ENCODE results near the gene NDRG2. TPM values are rescaled to one million over a fixed set of nuclear protein-coding genes. Genes with fewer than 3 reads are reported as not detected.

NDRG2 gene
- 45.9 TPM for total RNA-seq (ENCODE audit: unreplicated experiment)
- long read RNA-seq, transcript NDRG2-209 (17 exons, 2,079 nt), result major isoform, 7 of 37 reads
- long read RNA-seq, partial matches to known transcripts, result 8 of 37 reads
- long read RNA-seq, other reads (novel, unspliced or antisense), result 11 of 37 reads

DNA sequence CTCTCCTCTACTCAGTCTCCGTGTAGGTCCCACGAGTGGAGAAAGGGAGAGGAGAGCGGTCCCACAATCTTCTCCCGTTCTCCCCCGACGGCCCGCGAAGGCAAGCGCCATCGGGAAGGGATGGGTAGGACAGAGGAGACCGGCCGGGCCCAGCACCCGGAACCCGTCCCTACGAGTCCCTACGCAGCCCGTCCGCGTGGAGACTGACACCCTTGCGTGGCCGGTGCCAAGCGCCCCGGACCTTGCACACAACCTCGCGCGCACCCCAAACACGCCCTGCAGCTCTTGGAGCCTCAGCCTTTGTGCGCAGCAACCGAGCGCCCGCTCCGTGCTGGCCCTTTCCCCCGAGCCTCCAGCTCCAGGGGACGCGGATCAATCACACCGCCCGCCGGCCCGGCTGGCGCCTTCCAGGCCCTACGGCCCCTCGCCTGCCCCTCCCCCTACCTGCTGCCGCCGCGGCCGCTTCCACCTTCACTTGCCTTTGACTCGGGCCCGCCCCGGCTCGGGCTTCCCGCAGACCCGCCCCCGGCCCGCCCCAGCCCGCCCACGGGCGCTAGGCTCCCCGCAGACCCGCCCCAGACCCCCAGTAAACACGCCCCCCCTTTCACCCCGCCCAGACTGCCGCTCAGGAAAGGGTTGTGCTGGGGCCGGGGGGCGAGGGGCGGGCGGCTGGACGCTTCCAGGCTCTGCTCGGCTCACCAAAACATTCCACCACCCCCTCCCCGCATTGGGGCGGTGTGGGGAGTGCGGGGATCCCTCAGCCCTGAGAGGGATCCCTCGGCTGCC is at the start of gene NDRG2:
Gene NDRG2, minus strand, starts transcription at position 477 of the 786 bp plus-strand sequence. CDS start 1,746 bp downstream, outside the sequence.
- H3K36me3 Mint-ChIP-seq (ENCODE audit: low read depth, unreplicated experiment), result peaks cover 18% of the 10 kb centered on the region
- TF ChIP-seq, protein P1, sequence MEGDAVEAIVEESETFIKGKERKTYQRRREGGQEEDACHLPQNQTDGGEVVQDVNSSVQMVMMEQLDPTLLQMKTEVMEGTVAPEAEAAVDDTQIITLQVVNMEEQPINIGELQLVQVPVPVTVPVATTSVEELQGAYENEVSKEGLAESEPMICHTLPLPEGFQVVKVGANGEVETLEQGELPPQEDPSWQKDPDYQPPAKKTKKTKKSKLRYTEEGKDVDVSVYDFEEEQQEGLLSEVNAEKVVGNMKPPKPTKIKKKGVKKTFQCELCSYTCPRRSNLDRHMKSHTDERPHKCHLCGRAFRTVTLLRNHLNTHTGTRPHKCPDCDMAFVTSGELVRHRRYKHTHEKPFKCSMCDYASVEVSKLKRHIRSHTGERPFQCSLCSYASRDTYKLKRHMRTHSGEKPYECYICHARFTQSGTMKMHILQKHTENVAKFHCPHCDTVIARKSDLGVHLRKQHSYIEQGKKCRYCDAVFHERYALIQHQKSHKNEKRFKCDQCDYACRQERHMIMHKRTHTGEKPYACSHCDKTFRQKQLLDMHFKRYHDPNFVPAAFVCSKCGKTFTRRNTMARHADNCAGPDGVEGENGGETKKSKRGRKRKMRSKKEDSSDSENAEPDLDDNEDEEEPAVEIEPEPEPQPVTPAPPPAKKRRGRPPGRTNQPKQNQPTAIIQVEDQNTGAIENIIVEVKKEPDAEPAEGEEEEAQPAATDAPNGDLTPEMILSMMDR (IDR thresholded peaks at IDR 0.05; ENCODE audit: unreplicated experiment), result no peak
- H3K4me1 Mint-ChIP-seq (ENCODE audit: unreplicated experiment), result peaks cover 32% of the 10 kb centered on the region
- no peaks in the 10 kb centered on the region for H3K9me3 Mint-ChIP-seq (ENCODE audit: unreplicated experiment)
- DNase-seq (ENCODE audit: low spot score), result peak; percentile 73
- H3K4me3 Mint-ChIP-seq (ENCODE audit: unreplicated experiment), result peak within 1 kb of the TSS; percentile 89
- peaks cover 10% of the 10 kb centered on the region for H3K27me3 Mint-ChIP-seq (ENCODE audit: unreplicated experiment)
- H3K27ac Mint-ChIP-seq (ENCODE audit: unreplicated experiment), result peak within 1 kb of the TSS; percentile 74

DNA sequence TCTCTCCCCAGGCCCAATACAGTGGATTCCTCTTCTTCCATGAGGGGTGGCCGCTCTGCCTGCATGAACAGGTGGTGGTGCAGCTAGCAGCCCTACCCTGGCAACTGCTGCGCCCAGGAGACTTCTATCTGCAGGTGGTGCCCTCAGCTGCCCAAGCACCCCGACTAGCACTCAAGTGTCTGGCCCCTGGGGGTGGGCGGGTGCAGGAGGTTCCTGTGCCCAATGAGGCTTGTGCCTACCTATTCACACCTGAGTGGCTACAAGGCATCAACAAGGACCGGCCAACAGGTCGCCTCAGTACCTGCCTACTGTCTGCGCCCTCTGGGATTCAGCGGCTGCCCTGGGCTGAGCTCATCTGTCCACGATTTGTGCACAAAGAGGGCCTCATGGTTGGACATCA is 49.1 kb upstream of the NDRG2 start:
- H3K9me3 Mint-ChIP-seq (ENCODE audit: unreplicated experiment), result no peaks in the 10 kb centered on the region
- no peak for DNase-seq (ENCODE audit: low spot score)
- H3K4me3 Mint-ChIP-seq (ENCODE audit: unreplicated experiment), result no peak overlapping the region
- H3K27me3 Mint-ChIP-seq (ENCODE audit: unreplicated experiment), result peaks cover 18% of the 10 kb centered on the region
- TF ChIP-seq, protein P1 (IDR thresholded peaks at IDR 0.05; ENCODE audit: unreplicated experiment), result no peak
- peaks cover 11% of the 10 kb centered on the region for H3K4me1 Mint-ChIP-seq (ENCODE audit: unreplicated experiment)
- no peak overlapping the region for H3K27ac Mint-ChIP-seq (ENCODE audit: unreplicated experiment)
- H3K36me3 Mint-ChIP-seq (ENCODE audit: low read depth, unreplicated experiment), result peaks cover 19% of the 10 kb centered on the region

DNA sequence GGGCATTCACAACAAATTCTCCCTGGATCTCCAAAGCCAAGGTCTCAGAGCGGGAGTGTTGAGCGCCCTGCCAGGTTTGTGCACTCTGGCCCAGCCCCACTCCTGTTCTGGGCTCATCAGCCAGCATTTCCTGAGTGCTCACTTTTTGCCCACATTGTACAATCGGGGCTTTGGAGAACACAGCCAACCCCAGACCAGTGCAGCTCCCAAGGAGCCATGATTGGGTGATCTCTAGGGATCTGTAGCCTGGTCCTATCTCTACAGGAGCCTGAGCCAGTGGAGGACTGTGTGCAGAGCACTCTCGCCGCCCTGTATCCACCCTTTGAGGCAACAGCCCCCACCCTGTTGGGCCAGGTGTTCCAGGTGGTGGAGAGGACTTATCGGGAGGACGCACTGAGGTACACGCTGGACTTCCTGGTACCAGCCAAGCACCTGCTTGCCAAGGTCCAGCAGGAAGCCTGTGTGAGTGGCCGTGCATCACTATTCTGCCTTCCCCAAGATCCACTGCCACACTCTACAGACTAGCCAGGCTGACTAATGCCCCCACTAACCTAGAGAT is 48.0 kb upstream of the NDRG2 start:
- TF ChIP-seq, protein P1 (IDR thresholded peaks at IDR 0.05; ENCODE audit: unreplicated experiment), result no peak
- H3K4me1 Mint-ChIP-seq (ENCODE audit: unreplicated experiment), result peaks cover 15% of the 10 kb centered on the region
- peak overlapping the region; percentile 12 for H3K4me3 Mint-ChIP-seq (ENCODE audit: unreplicated experiment)
- peak overlapping the region; percentile 72 for H3K27ac Mint-ChIP-seq (ENCODE audit: unreplicated experiment)
- no peaks in the 10 kb centered on the region for H3K9me3 Mint-ChIP-seq (ENCODE audit: unreplicated experiment)
- H3K36me3 Mint-ChIP-seq (ENCODE audit: low read depth, unreplicated experiment), result peaks cover 19% of the 10 kb centered on the region
- DNase-seq (ENCODE audit: low spot score), result no peak
- H3K27me3 Mint-ChIP-seq (ENCODE audit: unreplicated experiment), result peaks cover 22% of the 10 kb centered on the region

DNA sequence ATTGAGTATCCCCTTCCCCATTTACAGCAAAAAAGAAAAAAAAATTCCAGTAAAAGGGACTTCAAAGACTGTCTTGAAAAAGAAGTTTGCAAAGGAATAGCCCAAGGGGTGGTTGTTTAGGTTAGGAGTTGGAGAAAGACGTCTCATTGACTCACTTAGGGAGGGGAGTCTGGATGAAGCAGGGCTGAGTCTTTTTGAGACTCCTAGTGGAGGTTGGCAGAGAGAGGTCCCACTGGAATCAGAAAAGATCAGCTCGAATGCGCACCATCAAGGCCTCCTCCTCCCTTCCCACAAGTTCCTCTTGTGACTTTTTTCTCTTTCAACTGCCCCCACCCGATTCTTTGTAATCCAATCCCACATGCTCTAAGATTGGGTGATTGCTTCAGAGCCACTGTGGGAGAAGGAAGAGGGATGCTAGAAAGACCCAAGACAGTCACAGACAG is 47.2 kb upstream of the NDRG2 start:
- Mint-ChIP-seq H3K27ac (ENCODE audit: unreplicated experiment) (peak overlapping the region; percentile 72), H3K4me1 (ENCODE audit: unreplicated experiment) (peaks cover 15% of the 10 kb centered on the region), H3K4me3 (ENCODE audit: unreplicated experiment) (peak overlapping the region; percentile 47), H3K36me3 (ENCODE audit: low read depth, unreplicated experiment) (peaks cover 14% of the 10 kb centered on the region), H3K9me3 (ENCODE audit: unreplicated experiment) (no peaks in the 10 kb centered on the region), H3K27me3 (ENCODE audit: unreplicated experiment) (peaks cover 22% of the 10 kb centered on the region)
- no peak for DNase-seq (ENCODE audit: low spot score)
- TF ChIP-seq, protein P1 (IDR thresholded peaks at IDR 0.05; ENCODE audit: unreplicated experiment), result no peak

Measured in endothelial cell (in vitro differentiated cells).